SK-MEL-5 (cell line): ENCODE results near the gene PDE11A. TPM values are rescaled to one million over a fixed set of nuclear protein-coding genes. Genes with fewer than 3 reads are reported as not detected.

Experiments
- DNase-seq: peaks from one replicate; pipeline ENCODE4 v3.0.0-alpha.2; 2016; ENCODE audit warnings: low read depth, low spot score
- in situ Hi-C: cut with HindIII; loops from 2 replicates; pipeline ENCODE4 v1.10.0; 2016; ENCODE audit warnings: low sequenced_read_pairs, high pct_unique_total_duplicates, low pct_unique_long_range_greater_than_20kb
- total RNA-seq: library from RNA; depleted of rRNA; stranded (reverse); fragments of >200 nt; shearing (Covaris generic); gene quantifications from 2 replicates; pipeline ENCODE4 v1.2.3, GENCODE V29; 2014

The PDE11A gene
- total RNA-seq, 1 experiment from 2014 or later = 1.7 TPM

GRCh38 chr2:177738461-177739235, 333.9 kb downstream of the PDE11A start:
- DNase-seq = peak; percentile 40
- in situ Hi-C loops = loop anchor here (25.0 kb wide), 1 partner anchor 576 kb away; no protein-coding TSS in a partner anchor

- in situ Hi-C loops = loop anchor here (25.0 kb wide), 1 partner anchor 573 kb away; no protein-coding TSS in a partner anchor
- peak; percentile 30 for DNase-seq
These were observed 337.2 kb downstream of the PDE11A start for GRCh38 chr2:177735318-177735803.

- in situ Hi-C loops = loop anchor here (25.0 kb wide), 1 partner anchor 571 kb away; no protein-coding TSS in a partner anchor
- DNase-seq = no peak
These were observed 339.2 kb downstream of the PDE11A start for GRCh38 chr2:177733322-177733855.

- in situ Hi-C loops = loop anchor here (25.0 kb wide), 1 partner anchor 569 kb away; no protein-coding TSS in a partner anchor
- no peak for DNase-seq
These were observed 341.2 kb downstream of the PDE11A start for GRCh38 chr2:177731384-177731783.

- in situ Hi-C loops = loop anchor here (25.0 kb wide), 1 partner anchor 568 kb away; no protein-coding TSS in a partner anchor
- DNase-seq = no peak
These were observed 341.8 kb downstream of the PDE11A start for GRCh38 chr2:177730792-177731191.

GRCh38 chr2:177730363-177730762, 342.2 kb downstream of the PDE11A start:
- in situ Hi-C loops = loop anchor here (25.0 kb wide), 1 partner anchor 568 kb away; no protein-coding TSS in a partner anchor
- DNase-seq = no peak

GRCh38 chr2:177728920-177729319, 343.7 kb downstream of the PDE11A start:
- in situ Hi-C loops = loop anchor here (25.0 kb wide), 1 partner anchor 567 kb away; no protein-coding TSS in a partner anchor
- DNase-seq = peak; percentile 16

- DNase-seq = no peak
- in situ Hi-C loops = loop anchor here (25.0 kb wide), 1 partner anchor 566 kb away; no protein-coding TSS in a partner anchor
These were observed 344.2 kb downstream of the PDE11A start for GRCh38 chr2:177728399-177728765.

GRCh38 chr2:177727577-177728398, 344.8 kb downstream of the PDE11A start:
- no peak for DNase-seq
- in situ Hi-C loops = loop anchor here (25.0 kb wide), 1 partner anchor 565 kb away; no protein-coding TSS in a partner anchor

- in situ Hi-C loops = loop anchor here (25.0 kb wide), 1 partner anchor 565 kb away; no protein-coding TSS in a partner anchor
- DNase-seq = no peak
These were observed 345.6 kb downstream of the PDE11A start for GRCh38 chr2:177726931-177727348.

GRCh38 chr2:177724398-177725287, 347.9 kb downstream of the PDE11A start:
- peak; percentile 64 for DNase-seq
- in situ Hi-C loops = loop anchor here (25.0 kb wide), 1 partner anchor 562 kb away; no protein-coding TSS in a partner anchor

GRCh38 chr2:177723235-177723634, 349.3 kb downstream of the PDE11A start:
- in situ Hi-C loops = no loop called here

GRCh38 chr2:177721818-177722567, 350.6 kb downstream of the PDE11A start:
- in situ Hi-C loops = no loop called here
- no peak for DNase-seq

More at GRCh38 chr2:177723235-177723634, 349.3 kb downstream of the PDE11A start:
- DNase-seq = no peak

- no peak for DNase-seq
- in situ Hi-C loops = no loop called here
These were observed 351.5 kb downstream of the PDE11A start for GRCh38 chr2:177721087-177721486.

- in situ Hi-C loops = no loop called here
- DNase-seq = peak; percentile 28
These were observed 354.6 kb downstream of the PDE11A start for GRCh38 chr2:177717831-177718618.
